ENCODE data around the gene TNFRSF14.
A peak's percentile ranks its signal among the peaks of the same experiment; 100 is the strongest.

The TNFRSF14 gene

GRCh38 chr1:2596530-2597333, 40.6 kb downstream of the TNFRSF14 start:
- no peak overlapping the region for H3K27ac ChIP-seq
- H3K27me3 ChIP-seq = peaks cover 21 to 62% (median 37%) of the 10 kb centered on the region in 11 experiments; a peak in 21 of 22 replicates
- peaks cover 0 to 17% (median 9%) of the 10 kb centered on the region in 11 experiments; a peak in 16 of 22 replicates for H3K9me3 ChIP-seq (replicated peaks in 1 of 11)
- peaks cover 36 to 57% (median 50%) of the 10 kb centered on the region in 10 experiments for H3K4me1 ChIP-seq
- peaks cover 0 to 23% (median 14%) of the 10 kb centered on the region in 11 experiments; a peak in 12 of 22 replicates for H4K20me1 ChIP-seq
- TF ChIP-seq Cebpa-rat (IDR thresholded peaks at IDR 0.05) = no peak
- H3K4me2 ChIP-seq = peak overlapping the region; percentile 57 to 89 (median 78)
- H3K9ac ChIP-seq = peak overlapping the region in 1 of 11 experiments; percentile 18; a peak in 1 of 22 replicates
- H3K4me3 ChIP-seq = no peak overlapping the region
- no peaks in the 10 kb centered on the region for H3K36me3 ChIP-seq

GRCh38 chr1:2597441-2598328, 41.5 kb downstream of the TNFRSF14 start:
- 0 out of 20 replicates have a peak overlapping the region, but pooled peaks of 1 of the 10 experiments have one; percentile 12 for H3K4me3 ChIP-seq
- no peak for TF ChIP-seq Cebpa-rat (IDR thresholded peaks at IDR 0.05)
- no peak overlapping the region for H3K27ac ChIP-seq
- H3K27me3 ChIP-seq = peaks cover 27 to 71% (median 44%) of the 10 kb centered on the region in 11 experiments; a peak in 21 of 22 replicates
- no peaks in the 10 kb centered on the region for H3K36me3 ChIP-seq
- H3K4me2 ChIP-seq = peak overlapping the region; percentile 57 to 89 (median 78)
- H3K4me1 ChIP-seq = peaks cover 34 to 61% (median 45%) of the 10 kb centered on the region in 10 experiments
- peak overlapping the region in 3 of 11 experiments; percentile 18 to 30 (median 19); a peak in 2 of 22 replicates for H3K9ac ChIP-seq
- peaks cover 0 to 23% (median 14%) of the 10 kb centered on the region in 11 experiments; a peak in 13 of 22 replicates for H4K20me1 ChIP-seq
- peaks cover 0 to 17% (median 9%) of the 10 kb centered on the region in 11 experiments; a peak in 16 of 22 replicates for H3K9me3 ChIP-seq (replicated peaks in 1 of 11)

GRCh38 chr1:2598329-2598931, 42.3 kb downstream of the TNFRSF14 start:
- Histone ChIP-seq H3K4me2 (peak overlapping the region in 9 of 11 experiments; percentile 74 to 89 (median 80); a peak in 18 of 22 replicates), H3K27ac (no peak overlapping the region), H3K27me3 (peaks cover 31 to 76% (median 46%) of the 10 kb centered on the region in 11 experiments; a peak in 21 of 22 replicates), H3K9me3 (replicated peaks in 1 of 11) (peaks cover 0 to 17% (median 9%) of the 10 kb centered on the region in 11 experiments; a peak in 16 of 22 replicates), H3K36me3 (no peaks in the 10 kb centered on the region), H3K4me3 (no peak overlapping the region), H3K9ac (no peak overlapping the region), H3K4me1 (peaks cover 26 to 61% (median 45%) of the 10 kb centered on the region in 10 experiments), H4K20me1 (peaks cover 0 to 23% (median 14%) of the 10 kb centered on the region in 11 experiments; a peak in 13 of 22 replicates)
- TF ChIP-seq Cebpa-rat (IDR thresholded peaks at IDR 0.05) = no peak

GRCh38 chr1:2601721-2602303, 45.6 kb downstream of the TNFRSF14 start:
- Histone ChIP-seq H4K20me1 (peaks cover 0 to 30% (median 13%) of the 10 kb centered on the region in 11 experiments; a peak in 14 of 22 replicates), H3K27ac (no peak overlapping the region), H3K27me3 (peaks cover 27 to 59% (median 38%) of the 10 kb centered on the region in 11 experiments; a peak in 21 of 22 replicates), H3K4me1 (peaks cover 18 to 72% (median 61%) of the 10 kb centered on the region in 10 experiments), H3K4me3 (no peak overlapping the region), H3K4me2 (peak overlapping the region in 3 of 11 experiments; percentile 80 to 93 (median 92); a peak in 8 of 22 replicates), H3K9me3 (replicated peaks in 1 of 11) (peaks cover 0 to 17% (median 9%) of the 10 kb centered on the region in 11 experiments; a peak in 16 of 22 replicates), H3K36me3 (no peaks in the 10 kb centered on the region), H3K9ac (no peak overlapping the region)
- TF ChIP-seq Cebpa-rat (IDR thresholded peaks at IDR 0.05) = no peak

GRCh38 chr1:2602311-2602835, 46.2 kb downstream of the TNFRSF14 start:
- Histone ChIP-seq H3K36me3 (no peaks in the 10 kb centered on the region), H3K4me1 (peaks cover 12 to 70% (median 58%) of the 10 kb centered on the region in 10 experiments), H3K9ac (no peak overlapping the region), H3K4me2 (peak overlapping the region in 7 of 11 experiments; percentile 55 to 93 (median 85); a peak in 12 of 22 replicates), H3K9me3 (replicated peaks in 1 of 11) (peaks cover 0 to 17% (median 9%) of the 10 kb centered on the region in 11 experiments; a peak in 16 of 22 replicates), H4K20me1 (peaks cover 0 to 25% (median 8%) of the 10 kb centered on the region in 11 experiments; a peak in 12 of 22 replicates), H3K4me3 (no peak overlapping the region), H3K27ac (no peak overlapping the region), H3K27me3 (peaks cover 23 to 53% (median 33%) of the 10 kb centered on the region in 11 experiments; a peak in 20 of 22 replicates)
- no peak for TF ChIP-seq Cebpa-rat (IDR thresholded peaks at IDR 0.05)

- no peak overlapping the region for H3K27ac ChIP-seq
- peaks cover 18 to 47% (median 28%) of the 10 kb centered on the region in 11 experiments; a peak in 20 of 22 replicates for H3K27me3 ChIP-seq
- no peak overlapping the region for H3K4me3 ChIP-seq
- H3K9me3 ChIP-seq (replicated peaks in 1 of 11) = peaks cover 0 to 16% (median 9%) of the 10 kb centered on the region in 11 experiments; a peak in 16 of 22 replicates
- H3K4me1 ChIP-seq = peaks cover 7 to 67% (median 53%) of the 10 kb centered on the region in 10 experiments; a peak in 19 of 20 replicates
- TF ChIP-seq Cebpa-rat (IDR thresholded peaks at IDR 0.05) = no peak
- H3K36me3 ChIP-seq = no peaks in the 10 kb centered on the region
- peaks cover 0 to 18% (median 2%) of the 10 kb centered on the region in 11 experiments; a peak in 7 of 22 replicates for H4K20me1 ChIP-seq
- H3K4me2 ChIP-seq = peak overlapping the region in 8 of 11 experiments; percentile 55 to 93 (median 83); a peak in 16 of 22 replicates
- H3K9ac ChIP-seq = peak overlapping the region in 3 of 11 experiments; percentile 7 to 50 (median 28); a peak in 2 of 22 replicates
Observed at GRCh38 chr1:2602866-2603520, 46.8 kb downstream of the TNFRSF14 start.
